HG02678 (cell line): ENCODE data around the gene TCEA2.
A peak's percentile ranks its signal among the peaks of the same experiment; 100 is the strongest.
"Not testable (repeated sequence)": the region's sequence is repeated elsewhere in the genome, so short reads cannot be mapped to it uniquely, and the experiment has no call there.

Experiments
- ATAC-seq: cut with Tn5 transposase; IDR thresholded peaks from one replicate; pipeline ENCODE4 v1.9.1; 2021; ENCODE audit warnings: mild to moderate bottlenecking, moderate library complexity; ENCODE audit not compliant: unreplicated experiment

Gene TCEA2

DNA sequence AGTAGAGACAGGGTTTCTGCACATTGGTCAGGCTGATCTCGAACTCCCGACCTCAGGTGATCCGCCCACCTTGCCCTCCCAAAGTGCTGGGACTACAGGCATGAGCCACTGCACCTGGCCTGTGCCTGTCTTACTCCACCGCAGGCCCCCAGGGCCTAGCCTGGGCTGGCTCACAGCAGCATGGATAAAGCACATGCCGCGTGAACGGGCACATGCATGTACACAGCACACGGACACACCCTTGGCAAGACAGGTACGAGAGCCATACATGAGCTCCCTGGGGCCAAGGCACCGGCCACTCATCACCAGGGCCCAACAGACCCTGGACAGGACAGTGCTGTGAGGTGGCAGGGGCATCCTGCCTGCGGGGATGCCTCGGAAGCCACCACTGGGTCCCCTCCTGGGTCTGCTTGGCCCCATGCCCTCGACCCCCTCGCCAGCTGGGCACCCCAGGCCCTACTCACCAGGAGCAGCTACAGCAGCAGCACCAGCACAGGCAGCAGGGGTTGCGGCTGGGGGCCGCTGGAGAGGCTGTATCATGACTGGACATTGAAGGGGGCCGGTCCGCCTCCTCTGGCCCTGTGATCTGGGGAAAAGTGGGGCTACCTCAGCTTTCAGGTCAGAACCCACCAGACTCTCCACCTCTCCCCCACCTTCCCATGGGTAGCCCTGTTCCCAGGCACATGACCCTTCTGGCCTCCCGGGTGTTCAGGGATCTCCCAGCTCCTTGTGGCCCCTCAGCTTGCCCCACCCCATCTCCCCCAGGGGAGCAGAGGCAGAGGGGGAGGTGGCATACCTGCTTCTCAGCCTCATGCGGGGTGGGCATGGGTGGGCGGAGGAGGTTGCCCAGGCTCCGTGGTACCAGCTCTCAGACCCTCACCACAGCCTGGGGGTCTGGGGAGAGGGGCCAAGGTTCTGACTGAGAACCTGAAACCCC, 13.3 kb downstream of the TCEA2 start:
- ATAC-seq = no peak

DNA sequence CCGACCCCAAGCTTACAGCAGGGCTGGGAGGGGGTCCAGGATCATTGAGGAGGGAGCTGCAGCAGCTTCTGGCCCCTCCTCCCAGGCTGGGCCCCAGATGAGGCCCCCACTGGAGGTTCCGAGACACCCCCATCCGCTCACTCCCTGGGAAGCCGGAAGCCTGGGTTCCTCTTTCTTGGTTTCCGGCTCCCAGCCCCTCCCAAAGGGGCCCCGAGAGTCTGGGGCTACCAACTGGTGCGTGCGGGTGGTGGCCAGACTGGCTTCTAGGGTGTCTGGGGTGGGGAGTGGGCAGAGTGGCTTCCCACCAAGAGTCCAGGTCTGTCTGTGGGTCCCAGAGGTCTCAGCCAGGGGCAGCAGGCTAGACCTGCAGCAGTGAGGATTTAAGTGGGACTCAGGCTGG, 14.1 kb downstream of the TCEA2 start:
- no peak for ATAC-seq

DNA sequence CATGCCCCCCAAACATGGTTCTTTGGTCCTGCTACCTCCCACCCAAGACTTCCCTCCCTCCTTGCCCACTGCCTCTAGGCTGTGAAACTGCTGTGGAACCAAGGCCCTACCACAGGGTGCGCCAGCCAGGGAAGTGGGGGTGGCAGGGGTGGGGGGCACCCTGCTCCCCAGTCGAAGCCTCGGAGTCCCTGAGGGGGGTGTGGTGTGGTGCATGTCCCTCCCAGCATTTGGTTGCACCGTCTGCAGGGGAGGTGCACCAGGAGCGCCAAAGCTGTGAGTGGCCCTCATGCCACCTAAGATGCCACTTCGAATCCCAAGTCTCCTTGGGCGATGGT, 14.5 kb downstream of the TCEA2 start:
- no peak for ATAC-seq

DNA sequence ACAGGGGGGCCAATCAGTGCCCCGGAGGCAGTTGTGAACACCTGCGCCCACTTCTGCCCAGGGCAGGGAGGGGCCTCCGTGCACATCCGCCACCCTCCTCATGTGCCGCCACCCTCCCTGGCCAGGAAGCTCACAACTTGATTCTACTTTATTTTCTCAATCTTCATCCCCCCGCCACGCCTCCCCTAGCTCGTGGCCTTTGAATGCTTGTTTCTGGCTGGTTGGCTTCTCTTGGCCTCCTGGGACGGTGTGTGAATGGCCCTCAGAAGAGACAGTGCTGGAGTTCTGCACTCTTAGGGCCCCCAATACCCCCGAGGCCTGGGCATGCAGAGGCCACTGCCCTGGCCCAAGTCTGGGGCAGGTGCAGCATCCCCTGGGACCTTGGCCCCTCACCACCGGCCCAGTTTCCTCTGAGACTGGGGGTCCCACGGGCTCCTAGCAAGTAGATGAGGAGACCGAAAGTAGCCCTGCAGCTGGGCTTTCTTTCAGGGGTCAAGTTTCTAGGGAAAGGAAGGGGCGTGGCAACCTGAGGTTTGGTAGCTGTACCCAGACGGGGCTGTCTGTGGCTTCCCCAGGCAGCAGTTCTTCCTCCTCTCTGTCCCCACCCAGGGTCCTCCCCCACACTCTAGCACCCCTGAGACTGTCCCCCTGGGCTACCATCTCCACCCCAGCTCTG, 15.0 kb downstream of the TCEA2 start:
- ATAC-seq = no peak

DNA sequence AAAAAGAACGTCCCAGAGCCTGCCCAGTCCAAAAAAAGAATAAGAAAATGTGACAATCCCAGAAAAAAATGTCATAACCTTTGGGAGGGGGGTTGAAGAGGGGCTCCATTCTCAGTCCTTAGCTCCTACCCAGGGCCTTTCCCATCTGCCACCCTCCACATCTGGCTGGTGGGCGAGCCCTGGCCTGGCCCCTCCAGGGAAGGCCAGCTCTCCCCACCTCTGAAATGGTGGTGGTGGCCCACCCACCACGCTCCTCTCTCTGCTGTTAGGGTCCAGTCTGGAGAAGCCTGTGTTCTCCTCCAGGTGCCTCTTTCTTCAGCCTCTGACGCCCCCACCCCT, 15.9 kb downstream of the TCEA2 start:
- no peak for ATAC-seq

DNA sequence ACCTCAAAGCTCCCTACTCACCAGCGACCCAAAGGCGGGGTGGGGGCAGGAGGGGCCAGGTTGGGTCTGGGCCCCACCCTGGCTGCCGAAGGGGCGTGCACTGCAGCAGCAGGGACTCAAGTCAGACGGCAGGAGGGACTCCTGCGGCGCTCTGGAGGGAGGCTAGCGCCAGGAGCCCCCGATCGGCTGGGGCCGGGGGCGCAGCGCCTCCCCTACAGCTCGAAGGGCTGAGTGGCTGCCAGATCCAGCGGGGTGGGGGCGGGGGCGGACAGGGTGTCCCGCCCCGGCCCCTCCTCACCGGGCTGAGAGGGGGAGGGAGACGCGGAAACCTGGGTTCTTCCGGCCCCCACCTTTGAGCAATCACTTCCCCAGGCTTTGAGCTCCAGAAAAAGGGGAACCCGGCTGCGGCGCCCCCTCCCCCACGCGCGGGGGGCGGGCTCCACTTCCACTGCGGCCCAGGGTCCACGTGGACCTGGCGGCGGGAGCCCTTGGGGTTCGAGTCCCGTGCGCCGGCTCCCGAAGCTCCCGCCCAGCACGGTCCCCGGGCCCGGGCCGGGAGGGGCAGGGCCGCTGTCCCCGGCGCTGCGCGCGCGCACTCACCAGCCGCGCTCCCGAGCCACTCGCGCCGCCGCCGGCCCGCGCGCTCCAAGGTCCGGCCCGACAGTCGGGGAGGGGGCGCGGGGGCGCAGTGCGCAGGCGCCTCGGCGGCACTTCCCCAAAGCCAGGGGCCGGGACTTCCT, 16.4 kb downstream of the TCEA2 start, which contains the start of gene RGS19:
TSS of gene RGS19 (minus strand) at position 246 of the 740 bp plus-strand sequence. CDS start 2,632 bp downstream, outside the sequence.
- ATAC-seq = peak; percentile 38

DNA sequence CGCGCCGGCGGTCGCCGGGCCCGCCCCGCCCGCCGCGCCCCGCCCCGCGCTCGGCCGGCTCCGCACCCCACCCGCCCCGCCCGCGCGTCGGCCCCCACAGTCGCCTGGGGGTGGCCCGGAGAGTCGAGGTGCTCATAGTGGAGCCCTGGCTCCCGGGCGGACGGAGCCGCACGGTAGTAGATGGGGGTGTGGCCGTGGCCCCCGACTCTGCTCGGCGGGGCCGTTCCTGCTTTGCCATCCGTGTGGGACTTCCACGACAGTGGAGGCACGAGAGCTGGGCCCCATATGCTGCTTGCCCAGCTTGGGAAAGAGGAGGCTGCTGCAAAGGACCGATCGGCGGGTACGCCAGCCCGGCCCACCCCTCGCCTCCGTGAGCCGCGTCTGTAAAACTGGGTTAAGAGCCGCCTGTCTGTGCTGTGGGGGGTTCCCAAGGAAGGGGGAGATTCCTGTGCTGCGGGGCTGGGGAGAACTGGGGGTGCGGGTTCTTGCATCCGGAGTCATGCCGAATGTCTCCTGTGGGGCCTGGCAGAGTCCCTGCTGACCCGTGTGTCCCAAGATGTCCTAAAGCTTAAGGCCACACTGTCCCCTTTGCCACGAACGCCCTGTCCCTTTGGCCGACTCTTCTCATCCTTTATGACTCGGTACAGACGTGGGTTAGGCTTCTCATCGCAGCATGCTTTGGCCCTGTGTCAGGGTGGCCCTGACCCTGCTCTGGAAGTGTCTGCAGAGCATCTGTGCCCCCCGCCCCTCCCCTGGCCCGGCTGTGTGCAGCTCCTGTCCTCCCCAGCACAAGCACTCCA, 17.2 kb downstream of the TCEA2 start, which contains the start of gene OPRL1:
TSS of gene OPRL1 (plus strand) at position 70 of the 800 bp plus-strand sequence. CDS start 12,639 bp downstream, outside the sequence.
- no peak for ATAC-seq

DNA sequence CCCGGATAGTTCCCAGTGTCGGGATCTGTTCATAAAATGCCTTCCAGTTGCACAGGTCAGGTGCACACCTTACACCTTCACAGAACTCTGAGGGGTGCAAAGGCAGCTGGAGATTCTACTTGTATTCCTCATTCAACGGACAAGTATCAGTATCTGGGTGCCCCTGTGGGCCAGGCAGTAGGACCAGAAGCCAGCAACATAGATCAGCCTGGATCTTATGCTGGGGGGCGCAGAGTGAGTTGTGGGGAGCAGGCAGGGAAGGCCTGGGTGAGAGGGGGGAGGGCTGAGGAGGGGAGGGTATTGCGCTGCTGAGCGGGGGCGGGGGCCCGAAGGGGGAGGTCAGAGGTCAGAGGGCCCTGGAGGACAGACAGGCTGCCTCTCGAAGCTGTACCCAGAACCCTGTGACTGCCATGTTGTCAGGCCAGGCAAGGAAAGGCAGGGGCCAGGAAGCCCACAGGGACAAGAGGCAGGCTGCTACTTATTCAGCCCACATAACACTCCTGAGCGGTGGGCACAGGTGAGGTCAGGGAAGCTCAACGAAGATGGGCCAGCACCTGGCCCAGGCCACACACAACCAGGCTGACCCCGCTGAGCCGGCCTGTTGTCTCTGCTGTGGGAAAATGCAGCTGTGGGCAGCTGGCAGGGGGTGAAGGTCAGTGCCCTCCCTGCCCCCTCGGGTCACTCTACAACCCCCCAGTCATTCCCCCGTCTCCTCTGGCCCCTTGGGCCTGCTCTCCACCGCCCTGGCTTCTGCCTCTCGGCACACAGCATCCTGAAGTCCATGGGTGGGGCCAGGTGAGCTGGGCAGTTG, 18.0 kb downstream of the TCEA2 start:
- no peak for ATAC-seq

DNA sequence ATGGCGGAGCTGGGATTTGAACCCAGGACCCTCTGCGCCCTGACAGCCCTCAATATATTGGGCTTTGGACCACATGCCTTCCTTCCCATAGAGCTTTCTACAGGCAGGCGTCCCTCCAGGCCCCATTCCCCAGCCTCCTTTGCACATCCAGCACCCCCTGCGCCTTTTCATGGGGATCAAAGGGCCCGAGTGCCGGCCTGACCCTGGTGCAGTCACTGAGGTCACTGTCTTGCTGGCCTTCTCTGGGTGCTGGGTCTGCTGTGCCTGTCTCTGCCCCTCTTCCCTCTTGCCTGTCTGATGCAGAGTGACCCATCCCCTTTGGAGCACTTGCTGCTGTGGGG, 18.6 kb downstream of the TCEA2 start:
- no peak for ATAC-seq

DNA sequence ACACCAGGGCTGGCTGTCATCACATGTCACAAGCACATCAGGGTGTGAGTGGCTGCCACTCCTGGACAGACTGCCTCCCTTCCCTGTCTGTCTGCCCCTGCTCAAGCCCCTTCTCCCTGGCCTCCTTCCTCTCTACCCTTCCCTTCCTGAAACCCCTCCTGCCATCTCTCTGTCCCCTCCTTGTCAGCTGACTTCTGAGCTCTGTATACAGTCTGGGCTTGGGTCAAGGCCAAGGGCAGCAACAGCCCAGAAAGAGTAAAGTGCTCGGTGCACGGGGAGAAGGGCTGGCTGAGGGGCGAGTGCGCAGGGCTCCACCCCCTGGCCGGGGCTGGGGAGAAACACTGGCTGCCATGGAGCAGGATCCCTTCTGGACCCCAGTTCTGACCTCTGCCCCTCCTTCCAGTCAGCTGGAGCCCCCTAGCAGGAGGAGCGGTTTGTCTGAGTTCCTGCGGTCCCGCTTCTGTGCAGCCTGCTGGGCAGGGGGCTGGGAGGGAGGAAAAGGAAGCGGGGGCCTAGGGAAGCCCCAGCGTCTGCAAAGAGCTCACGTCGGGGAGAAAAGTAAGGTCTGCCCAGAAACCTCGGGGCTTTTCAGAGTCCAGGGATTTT, 19.2 kb downstream of the TCEA2 start:
- no peak for ATAC-seq

DNA sequence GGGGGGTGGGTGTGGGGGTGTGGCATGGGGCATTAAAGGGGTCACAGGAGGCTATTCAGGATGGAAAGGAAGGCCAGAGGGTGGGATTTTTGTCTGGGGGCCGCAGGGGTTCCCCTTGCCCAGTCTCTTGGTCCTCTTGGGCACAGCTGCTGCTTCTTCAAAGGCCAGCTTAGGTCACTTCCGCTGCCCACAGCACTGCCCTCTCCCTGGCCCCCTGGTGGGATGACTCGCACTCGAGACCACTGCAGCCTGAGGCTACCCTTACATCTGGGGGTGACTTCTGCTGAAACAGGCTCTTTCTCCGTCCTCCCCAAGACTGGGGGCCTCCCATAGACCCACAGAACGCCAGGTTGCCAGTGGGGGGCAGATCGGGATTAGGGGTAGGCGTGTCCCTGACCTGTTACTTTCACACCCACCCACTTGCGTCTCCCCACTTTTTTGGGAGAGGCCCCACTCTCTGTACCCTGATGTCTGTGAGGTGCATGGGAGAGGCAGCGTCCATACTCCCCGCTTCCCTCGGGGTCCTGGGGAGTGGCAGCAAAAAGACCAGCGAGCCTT, 19.9 kb downstream of the TCEA2 start:
- ATAC-seq = no peak

DNA sequence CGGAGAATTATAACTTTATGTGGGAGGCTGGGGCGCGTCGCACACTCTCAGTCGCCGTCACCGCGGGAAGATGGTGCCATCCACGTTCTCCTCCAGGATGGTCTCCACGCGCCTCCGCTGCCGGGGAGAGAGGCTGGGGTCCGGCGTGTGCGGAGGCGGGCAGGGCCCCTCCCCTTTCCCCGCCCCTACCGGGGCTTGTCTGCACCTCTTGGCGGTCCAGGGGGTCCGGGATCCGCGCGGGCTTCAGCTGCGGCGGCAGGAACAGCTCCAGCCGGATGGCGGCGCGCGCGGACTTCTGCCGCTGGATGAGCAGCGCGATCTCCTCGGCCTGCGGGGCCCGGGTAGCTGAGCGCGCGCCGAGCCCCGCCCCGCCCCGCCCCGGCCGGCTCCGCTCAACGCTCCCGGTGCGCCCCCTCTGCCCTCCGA, 20.4 kb downstream of the TCEA2 start:
- no peak for ATAC-seq

DNA sequence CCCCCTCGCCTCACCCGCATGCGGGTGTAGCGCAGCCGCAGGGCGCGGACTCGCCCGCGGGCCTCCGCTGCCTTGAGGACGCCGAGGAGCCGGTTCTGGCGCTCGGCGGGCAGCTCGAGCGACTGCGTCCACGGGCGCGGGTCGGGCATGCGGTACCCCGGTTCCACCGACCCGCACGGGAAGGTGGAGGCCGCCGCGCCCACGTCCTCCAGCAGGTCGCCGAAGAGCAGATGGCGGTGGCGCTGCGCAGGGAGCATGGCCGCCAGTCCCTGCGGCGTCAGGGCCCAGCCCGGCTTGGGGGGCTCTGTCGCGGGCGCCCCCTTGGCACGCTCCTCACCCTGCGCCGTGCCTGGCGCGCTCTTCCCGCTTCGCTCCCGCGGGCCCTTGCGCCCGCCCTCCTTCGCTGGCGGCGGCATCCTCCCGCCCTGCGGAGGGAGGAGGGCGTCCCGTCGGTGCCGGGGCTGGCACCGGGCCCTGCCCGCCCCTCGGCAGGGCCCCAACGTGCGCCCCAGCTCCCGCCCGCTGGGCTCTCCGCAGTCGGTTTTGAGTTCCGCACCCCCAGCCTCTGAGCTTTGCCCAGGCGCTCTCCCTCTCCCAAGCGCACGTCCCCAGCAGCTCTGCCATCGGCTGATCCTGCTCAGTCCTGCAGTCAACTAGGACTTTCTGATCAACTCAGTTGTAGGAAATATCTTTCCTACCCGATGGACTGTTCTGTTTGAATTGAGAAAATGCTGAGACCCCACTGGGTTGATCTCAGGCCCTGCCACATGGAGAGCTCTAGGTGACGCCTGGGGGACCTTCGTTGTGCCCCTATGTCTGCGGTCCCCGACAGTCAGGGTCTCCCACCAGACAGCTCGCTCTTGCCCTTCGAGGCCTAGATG, 21.0 kb downstream of the TCEA2 start, which contains the start of gene LKAAEAR1:
TSS of gene LKAAEAR1 (minus strand) at position 595 of the 881 bp plus-strand sequence. CDS start at position 416, 179 bp downstream.
- no peak for ATAC-seq

DNA sequence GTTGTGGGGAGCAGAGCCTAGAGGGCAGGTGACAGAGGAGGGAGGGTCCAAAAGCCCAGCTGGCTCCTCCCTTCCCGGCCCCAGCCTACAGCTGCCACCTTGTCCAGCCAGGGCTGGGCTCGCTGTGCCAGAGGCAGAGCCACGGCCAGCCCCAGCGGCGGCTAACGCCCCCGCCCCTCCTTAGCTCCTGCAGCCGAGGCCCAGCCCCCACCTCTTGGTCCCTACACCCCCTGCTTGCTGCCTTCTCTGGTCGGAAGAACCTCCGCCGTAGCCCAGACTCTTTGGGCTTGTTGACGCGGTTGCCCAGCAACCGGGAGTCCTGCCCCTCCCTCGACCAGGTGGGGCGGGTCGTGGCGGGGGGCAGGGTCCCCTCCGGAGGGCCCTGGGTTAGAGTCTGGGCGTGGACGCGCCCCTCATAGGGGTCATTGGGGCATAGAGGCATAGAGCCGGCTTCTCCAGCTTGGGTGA, 21.7 kb downstream of the TCEA2 start:
- ATAC-seq = no peak

DNA sequence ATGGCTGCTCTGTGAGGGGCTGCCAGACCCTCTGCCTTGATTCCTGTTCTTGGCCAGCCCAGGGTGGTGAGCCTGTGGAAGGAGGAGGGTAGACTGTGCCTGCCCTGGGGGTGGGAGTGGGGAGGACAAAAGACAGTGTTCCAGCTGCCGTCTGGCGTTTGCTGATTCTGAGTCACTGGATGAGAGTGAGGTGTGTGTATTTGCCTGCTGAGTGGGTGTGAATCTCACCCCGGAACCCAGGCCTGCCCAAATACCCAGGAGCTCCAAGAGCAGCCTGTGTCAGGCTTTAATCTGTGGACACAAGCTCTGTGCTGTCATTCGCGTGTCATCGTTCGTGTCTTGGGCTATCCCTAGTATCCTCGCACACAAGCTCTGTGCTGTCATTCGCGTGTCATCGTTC, 23.8 kb downstream of the TCEA2 start:
- no peak for ATAC-seq

DNA sequence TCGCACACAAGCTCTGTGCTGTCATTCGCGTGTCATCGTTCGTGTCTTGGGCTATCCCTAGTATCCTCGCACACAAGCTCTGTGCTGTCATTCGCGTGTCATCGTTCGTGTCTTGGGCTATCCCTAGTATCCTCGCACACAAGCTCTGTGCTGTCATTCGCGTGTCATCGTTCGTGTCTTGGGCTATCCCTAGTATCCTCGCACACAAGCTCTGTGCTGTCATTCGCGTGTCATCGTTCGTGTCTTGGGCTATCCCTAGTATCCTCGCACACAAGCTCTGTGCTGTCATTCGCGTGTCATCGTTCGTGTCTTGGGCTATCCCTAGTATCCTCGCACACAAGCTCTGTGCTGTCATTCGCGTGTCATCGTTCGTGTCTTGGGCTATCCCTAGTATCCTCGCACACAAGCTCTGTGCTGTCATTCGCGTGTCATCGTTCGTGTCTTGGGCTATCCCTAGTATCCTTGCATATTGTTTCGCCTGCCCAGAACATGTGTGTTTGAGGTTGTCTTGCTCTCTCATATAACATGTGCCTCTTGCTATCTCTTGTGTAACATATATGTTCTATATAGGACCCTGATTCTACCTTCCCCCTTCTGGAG, 24.3 kb downstream of the TCEA2 start:
- ATAC-seq = not testable (repeated sequence)

DNA sequence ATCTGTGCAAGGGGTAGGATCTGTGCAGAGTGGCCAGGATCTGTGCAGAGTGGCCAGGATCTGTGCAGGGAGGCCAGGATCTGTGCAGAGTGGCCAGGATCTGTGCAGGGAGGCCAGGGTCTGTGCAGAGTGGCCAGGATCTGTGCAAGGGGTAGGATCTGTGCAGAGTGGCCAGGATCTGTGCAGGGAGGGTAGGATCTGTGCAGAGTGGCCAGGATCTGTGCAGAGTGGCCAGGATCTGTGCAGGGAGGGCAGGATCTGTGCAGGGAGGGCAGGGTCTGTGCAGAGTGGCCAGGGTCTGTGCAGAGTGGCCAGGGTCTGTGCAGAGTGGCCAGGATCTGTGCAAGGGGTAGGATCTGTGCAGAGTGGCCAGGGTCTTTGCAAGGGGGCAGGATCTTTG, 25.6 kb downstream of the TCEA2 start:
- ATAC-seq = not testable (repeated sequence)

DNA sequence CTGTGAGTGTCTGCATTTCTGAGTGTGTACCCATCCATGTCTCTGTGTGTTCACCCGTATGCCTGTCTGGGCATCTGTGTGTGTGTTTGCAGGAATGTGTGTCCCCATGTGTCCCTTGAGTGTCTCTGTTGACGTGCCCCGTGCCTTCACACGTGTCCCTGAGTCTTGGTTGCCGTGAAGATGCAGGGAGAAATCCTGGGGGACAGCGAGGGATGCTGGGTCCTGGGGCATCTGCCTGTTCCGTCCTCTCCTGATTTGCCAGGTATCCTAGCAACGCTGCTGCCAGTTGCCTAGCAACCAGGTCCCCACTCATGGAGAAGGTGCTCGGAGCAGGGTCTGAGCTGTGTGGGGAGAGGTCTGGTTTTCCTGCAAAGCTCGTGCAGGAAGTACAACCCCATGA, 27.2 kb downstream of the TCEA2 start:
- ATAC-seq = no peak
